Activated T-helper 1 cell treated with anti-CD3 and anti-CD28 coated beads, Interleukin-2, amount 50 U/mL, for 16 hours (primary cell): Measurements from ENCODE around the gene NRIP1.
"Not testable (repeated sequence)": the region's sequence is repeated elsewhere in the genome, so short reads cannot be mapped to it uniquely, and the experiment has no call there.

Experiments used
- DNase-seq, 2 donors: peaks; one replicate each; pipeline ENCODE4 v3.0.0-alpha.2; 2020; ENCODE audit warnings: low read depth in 1 of 2, low spot score in 1 of 2

Gene NRIP1

DNA sequence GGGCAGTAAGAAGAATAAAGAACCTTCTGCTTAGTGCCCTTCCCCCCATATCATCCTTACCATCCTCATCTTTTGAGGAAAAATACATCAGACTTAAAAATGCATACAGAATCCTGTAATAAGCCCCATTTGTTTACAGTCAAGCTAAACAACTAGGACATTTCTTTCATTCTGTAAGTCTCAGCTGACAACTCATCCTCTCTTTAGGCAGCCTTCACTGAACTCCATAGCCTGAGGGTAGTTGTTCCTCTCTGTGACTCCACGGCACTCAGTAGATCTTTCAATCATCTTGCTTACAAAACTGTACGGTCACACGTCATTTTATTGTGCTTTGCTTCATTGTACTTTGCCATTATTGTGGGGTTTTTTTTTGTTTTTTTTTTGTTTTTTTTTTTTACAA is 82.5 kb downstream of the NRIP1 start:
- DNase-seq, result no peak

DNA sequence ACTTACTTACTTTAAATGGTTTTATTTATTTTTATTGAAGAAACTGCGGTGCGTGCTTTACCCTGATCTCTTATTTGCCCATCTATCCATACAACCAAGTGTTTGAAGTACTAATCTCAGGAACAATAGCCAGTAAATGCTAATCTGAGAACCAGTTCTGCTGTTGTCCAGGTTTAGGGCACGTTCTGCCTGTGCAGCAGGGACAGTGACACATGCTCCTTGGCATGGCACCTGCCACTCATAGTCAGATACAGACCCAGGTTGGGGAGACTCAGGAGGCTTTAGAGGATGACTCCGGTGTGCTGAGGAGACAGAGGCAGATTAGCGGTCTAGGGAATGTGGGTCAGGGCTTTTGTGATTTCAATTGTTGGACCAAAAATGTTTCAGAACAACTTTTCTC is 83.6 kb downstream of the NRIP1 start:
- DNase-seq, result no peak

DNA sequence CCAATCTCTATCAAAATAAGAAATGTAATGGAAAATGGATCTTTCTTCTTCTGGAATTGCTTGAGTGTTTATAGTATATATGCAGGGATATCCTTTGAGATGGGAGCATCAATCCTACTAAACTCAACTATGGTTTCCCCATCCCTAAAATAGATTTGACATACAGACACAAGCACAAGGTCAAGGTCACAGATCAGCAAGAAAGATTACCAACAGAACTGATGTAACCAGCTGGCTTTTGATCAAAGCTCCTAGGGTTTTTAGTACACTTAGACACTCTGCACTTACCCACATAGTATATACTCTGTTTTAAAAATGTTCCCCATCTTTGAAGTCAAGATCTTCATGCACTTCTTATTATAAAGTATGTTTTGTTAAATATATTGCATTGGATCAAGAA is 85.5 kb downstream of the NRIP1 start:
- no peak for DNase-seq

DNA sequence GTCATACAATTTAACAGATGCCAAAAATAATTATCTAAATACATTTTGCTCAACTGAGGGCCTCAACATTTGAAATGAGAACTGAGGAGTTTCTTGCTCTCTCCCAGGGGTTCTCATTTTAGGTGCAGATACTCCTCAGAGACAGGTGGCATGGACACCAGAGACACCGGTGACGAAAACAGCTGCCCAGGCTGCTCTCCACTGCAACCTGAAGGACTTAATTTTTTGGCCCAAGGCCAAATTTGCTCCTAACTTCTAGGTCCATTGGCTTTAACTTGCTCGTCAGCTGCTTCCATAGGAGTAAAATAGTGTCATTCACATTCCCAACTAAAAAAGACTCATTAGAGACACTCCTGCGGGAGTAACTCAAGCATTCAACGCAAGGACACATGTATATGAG is 87.0 kb downstream of the NRIP1 start:
- no peak for DNase-seq

DNA sequence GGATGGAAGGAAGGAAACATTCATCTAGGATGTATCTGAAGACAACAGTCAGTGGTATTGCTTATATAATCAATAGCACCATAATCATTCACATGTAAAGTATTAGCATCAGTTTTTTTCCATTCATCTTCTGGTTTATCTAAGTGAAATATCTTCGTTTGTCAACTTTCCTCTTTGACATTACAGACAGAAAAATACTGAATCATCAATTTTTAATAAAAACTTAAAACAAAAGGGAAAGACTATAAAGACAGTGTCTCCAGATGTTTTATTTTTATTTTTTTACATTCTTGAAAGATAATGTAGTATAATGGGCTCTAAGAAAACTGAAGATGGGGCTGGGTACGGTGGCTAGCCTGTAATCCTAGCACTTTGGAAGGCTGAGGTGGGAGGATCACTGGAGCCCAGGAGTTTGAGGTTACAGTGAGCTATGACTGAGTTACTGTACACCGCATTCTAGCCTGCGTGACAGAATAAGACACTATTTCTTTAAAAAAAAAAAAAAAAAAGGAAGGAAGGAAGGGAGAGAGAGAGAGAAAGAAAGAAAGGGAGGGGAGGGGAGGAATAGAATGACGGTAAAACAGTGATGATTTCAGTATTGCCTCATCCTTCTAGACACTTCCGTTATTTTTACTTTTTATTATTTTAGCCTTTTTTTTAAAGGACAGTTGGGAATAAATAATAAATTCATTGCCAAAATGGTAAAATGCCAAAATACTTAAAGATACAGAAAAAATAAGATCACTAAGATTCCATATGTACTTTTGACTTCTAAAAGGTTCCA is 89.5 kb downstream of the NRIP1 start:
- no peak for DNase-seq

DNA sequence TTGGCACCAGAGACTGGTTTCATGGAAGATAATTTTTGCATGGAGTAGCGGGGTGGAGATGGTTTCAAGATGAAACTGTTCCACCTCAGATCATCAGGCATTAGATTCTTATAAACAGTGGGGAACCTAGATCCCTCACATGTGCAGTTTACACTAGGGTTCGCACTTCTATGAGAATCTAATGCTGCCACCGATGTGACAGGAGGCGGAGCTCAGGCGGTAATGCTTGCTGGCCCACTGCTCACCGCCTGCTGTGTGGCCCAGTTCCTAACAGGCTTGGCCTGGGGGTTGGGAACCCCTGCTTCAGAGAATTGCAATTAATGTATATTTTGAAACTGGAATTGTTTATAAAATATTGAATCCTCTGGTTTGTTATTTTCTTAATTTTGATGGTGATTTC is 92.1 kb downstream of the NRIP1 start:
- no peak for DNase-seq

DNA sequence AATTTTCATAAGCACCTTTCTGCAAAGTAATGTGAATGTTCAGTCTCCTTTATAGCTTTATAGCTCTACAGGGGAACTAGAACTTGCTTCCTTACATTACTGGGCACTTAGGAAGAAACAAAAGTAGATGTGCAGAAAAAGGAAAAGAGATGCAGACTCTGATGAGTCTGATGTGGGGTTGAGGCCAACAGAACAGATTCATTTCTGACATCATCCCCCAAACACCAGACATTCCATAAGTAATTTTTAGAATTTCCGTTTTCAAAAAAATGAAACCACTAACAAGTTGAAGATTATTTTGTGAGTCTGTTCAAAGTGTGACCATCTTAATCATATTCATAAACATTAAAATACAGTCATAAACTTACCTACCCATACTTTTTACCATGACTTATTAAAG is 96.0 kb downstream of the NRIP1 start:
- no peak for DNase-seq

DNA sequence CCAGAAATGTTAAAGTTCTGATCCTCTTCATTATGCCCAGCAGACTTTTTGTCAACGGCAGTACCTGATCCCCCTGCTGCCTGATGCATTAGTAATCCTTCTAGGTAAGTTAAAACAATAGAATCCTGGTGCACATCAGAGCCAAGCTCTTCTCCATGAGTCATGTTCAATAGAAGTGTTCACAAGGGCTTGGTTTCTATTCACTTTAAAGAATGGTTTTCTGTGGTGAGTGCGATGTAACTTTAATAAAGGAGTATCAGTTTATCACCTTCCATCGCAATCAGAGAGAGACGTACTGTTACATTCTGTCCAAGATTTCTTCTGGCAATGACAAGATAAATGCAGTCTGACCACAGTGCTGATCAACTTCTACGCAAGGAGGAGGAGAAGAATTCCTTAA is 96.8 kb downstream of the NRIP1 start:
- no peak for DNase-seq

DNA sequence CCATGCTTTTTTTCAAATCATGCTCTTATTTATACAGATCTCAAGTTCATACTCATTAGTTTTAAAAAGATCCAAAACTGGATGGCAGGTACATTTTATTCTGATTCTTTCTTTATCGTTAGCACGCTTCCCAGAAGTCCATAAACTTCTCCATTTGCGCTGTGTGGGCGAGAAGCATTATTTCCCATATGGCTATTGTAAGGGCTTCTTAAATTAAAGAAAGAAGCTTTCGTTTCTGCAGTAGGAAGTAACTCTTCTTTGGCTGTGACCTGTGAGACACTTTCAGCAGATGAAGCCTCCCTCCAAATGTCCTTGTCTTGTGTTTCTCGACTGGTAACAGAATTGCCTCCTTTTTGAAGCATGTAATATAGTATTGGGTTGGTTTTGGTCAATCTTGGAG is 100.2 kb downstream of the NRIP1 start:
- DNase-seq, result no peak

DNA sequence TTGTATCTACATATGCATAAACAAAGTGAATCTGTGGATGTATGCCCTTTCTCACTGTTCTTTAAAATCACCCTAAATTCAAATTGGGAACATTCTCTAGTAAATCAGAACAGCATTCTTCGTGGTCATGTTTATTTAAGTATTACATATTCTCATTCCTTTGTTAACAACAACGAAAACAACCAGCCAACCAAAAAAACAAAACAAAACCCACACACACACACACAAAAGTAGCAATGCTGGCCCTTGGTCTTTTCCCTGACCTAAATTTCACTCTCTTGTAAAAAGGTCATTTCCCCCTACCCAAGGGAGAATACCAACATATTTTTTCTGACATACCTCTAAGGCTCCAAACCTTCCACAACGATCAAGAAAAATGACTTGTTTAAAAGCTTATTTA is 102.6 kb downstream of the NRIP1 start:
- DNase-seq, result no peak

DNA sequence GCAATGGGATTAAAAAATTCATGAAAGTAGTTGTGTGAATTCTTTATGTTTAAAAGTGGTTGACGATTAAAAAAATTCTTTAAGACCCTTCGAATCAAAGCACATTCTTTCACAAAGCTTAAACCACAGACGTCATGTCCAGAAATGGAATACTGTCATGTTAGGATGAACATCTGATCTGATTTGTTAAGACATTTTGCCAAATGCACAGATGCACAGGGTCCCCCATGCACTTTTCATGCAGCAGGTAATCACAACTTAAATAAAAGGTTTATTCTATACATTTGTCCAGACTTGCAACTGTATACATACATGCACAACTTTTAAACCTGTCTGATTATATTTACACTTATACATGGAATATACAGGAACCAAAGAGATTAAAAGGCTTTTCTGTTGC is 103.3 kb downstream of the NRIP1 start:
- no peak for DNase-seq

DNA sequence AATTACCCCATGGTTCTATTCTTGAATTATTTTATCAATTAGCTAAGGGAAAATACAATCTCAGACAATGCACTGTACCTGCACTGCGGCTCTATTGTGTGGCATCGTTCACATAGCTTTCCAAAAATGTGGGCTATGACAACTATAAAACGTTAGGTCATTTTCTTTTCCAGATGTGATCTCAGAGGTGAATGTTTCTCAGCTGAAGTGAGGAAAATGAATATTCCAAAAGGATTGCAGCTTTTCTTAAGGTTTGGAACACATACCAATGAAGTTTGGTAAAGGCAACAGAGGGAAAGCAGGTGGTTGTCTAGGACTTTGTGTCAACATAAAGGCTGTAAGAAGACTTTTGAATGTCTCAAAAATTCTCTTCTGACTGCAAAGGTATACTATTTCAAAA is 105.5 kb downstream of the NRIP1 start:
- DNase-seq, result no peak

DNA sequence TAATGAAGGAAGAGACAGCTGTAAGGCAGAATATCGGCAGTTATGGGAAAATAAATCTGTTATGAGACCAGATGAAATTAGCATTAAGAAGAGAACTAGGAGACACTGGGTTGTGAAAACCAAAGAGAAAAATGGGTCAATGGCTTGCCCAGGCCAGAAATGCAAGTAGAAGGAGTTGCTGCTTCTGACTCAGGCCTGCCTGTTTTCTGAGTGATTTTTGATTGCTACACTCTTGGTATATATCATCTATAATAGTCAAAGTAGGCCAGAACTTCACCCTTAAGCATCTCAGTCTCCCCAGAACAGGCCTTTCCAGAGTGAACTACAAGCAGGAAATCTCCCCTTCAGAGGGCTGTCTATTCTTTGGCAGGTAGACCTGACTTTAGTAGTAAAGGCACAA is 107.0 kb downstream of the NRIP1 start:
- DNase-seq, result no peak

DNA sequence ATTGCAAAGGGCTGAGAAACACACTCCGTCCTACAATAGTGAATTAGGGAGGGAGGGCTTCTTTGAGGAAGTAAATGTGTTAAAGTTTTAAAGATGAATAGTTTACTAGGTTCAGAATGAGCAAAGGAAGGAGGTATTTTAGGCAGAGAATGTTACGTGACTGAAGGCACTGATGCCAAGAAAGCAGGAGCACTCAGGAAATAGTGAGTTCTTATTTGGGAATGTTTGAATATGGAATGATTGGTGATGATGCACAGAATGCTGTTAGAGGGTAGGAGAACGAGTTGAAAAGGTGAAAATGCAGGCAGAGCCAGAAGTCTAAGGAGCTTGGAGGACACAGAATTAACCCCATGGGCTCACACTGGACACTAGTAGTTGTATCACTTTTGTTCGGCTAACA is 108.0 kb downstream of the NRIP1 start:
- no peak for DNase-seq

DNA sequence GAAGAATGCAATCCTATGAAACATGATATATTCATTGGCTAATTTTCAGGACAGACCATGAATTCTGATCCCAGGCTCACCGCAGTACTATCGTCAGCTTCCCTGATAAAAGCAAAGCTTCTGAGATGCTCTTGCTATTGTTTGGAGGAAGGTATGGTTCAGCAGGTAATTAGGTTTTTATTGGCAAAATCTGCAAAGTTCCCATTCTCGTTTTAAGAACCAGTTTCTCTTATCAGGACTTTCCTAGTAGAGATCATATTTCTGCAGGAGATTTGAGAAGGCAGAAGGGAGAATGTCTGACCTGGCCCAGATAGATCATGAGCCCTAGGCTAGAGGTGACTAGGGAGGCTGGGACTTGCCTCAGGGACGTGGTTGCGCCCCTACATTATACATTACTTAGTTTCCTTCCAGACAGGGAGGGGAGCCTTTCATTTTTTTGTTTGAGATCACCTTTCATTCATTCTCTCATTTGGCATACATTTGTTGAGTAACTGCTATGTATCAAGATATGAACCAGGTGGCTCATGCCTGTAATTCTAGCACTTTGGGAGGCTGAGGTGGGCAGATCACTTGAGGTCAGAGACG is 108.8 kb downstream of the NRIP1 start:
- no peak for DNase-seq

DNA sequence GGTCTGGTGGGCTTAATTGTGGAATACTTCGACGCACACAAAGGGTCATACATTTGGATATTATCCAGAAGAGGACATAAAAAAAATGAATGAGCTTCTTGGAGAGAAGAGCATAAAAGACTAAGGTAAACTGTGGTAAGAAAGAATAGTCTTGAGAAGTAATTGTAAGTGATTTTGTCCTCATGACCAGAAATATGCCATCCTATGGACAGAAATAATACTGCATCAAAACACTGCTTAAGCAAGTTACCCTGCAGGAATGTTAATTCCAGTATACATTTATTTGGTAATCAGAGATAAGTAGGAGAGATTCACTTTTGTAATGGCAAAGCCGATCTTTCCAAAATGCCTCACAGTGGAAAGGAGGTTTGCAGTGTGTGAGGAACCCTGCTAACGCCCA is 111.9 kb downstream of the NRIP1 start:
- no peak for DNase-seq

DNA sequence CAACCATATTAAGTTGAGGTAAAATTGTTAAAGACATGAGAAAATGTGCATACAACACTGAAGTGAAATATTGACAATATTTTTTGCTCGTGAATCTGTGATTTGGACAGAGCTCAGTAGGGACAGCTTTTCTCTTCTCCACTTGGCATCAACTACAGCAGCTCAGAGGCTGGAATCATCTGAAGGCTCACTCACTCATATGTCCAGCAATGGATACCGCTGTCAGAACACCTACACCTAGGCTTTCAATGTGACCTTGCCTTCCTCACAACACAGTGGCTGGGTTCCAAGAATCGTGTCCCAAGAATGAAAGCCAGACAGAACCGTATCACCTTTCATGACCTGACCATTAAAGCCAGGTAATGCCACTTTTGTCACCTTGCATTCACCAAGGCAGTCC is 115.2 kb downstream of the NRIP1 start:
- DNase-seq, result no peak

DNA sequence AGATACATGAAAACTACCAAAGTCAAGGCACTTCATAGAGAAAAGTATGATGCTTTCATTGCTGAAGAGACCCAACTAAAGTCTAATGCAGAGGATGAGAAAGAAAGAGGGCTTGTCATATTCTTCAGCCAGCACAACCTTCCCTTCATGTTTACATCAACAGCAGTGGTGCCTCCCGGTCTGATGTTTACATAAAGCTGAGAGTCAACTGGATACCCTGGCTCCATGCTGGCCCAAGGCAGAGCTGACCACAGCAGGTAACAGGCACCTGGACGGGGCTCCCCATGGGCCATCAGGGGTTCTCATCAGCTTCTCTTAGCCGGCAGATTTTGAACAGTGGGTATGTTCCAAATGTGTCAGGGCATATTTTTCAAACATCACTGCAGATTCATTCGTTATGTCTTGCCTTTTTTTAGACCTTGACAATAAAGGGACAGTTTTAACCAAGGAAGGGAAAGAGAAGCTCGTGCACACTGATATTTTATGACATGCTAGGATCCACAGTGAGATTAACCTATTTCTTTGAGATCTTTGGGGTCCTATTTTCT is 117.1 kb downstream of the NRIP1 start:
- no peak for DNase-seq

DNA sequence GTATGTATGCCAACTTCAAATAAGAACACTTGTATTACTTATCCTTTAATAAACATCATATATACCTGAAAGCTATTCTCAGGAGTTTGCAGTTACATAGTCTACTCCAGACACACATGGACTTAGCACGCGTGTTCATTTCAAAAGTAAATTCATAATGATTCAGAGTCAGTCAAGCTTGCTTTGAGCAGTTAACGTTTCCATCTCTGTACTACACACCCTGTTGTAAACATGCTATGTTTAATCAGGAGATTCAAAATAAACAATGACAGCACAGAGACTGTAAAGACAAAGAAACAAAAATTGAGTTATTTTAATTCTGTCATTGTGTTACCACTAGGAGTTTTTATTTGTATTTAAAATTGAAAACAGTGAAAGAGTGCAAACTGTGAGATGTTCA is 119.6 kb downstream of the NRIP1 start:
- no peak for DNase-seq

DNA sequence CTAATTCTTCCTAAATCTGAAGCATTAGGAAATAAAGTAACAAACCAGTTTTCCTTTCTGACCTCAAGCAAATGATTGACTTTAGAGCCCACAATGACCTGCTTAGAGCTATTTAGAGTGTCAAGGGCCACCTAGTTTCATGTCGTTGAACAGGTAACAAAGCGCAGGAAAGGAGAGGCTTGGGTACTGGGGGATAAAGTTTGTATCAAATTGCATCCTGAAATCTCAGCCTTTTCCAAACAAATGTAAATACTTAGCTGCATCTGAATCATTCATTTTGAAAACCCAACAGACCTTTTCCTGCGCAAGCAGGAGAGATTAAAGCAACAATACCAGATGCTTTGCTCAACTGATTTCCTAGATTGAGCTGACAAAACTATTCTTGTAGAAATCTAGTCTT is 121.2 kb downstream of the NRIP1 start:
- no peak for DNase-seq

DNA sequence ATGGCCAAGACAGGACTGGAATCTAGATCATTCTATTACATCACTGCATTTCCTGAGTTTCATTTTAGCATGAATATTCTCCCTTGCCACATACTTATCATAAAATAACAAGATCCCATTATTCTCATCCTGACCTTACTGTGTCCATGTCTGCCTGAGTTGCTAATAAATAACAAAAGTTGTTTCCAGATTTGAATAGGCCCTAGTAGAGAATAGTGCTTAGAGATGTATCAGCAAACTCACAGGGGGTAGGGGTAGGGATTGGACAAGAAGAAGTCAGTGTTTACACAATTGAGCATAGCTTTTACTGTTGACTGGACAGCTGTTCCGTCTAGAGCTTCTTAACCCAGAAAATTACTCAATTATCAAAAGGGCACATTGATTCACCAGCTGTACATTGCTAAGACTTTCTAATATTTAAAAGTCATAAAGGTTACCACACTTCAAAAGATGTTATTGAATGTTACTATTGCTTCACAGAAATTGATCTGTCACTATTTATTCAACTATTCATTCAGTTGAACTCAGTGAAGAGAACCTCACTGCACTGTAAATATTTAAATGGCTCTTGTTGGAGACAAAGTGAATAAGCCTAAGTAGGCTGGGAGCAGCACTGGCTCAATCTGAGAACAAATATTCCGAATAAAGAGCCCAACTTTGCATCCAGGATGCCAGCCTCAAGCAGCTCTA is 121.9 kb downstream of the NRIP1 start:
- DNase-seq, result no peak

DNA sequence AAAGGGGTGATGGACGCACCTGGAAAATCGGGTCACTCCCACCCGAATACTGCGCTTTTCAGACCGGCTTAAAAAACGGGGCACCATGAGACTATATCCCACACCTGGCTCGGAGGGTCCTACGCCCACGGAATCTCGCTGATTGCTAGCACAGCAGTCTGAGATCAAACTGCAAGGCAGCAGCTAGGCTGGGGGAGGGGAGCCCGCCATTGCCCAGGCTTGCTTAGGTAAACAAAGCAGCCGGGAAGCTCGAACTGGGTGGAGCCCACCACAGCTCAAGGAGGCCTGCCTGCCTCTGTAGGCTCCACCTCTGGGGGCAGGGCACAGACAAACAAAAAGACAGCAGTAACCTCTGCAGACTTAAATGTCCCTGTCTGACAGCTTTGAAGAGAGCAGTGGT is 137.5 kb downstream of the NRIP1 start:
- DNase-seq, result not testable (repeated sequence)
